PC-3 (cell line): ENCODE results near the gene PTH1R. TPM values are rescaled to one million over a fixed set of nuclear protein-coding genes. Genes with fewer than 3 reads are reported as not detected.
"Not testable (repeated sequence)": the region's sequence is repeated elsewhere in the genome, so short reads cannot be mapped to it uniquely, and the experiment has no call there.

ENCODE experiments used
- ATAC-seq: fragments of 200-7000 bp; cut with Tn5 transposase; 2 replicates; pipeline ENCODE4 v1.9.1; 2020; ENCODE audit warnings: mild to moderate bottlenecking, moderate library complexity
- BruUV-seq: library from RNA; stranded (reverse); fragments of 400-500 nt; replicated peaks from 2 replicates; lab custom pipeline; 2021; lab: Mats Ljungman, UMichigan
- CTCF ChIA-PET: fragments of 300-600 bp; sonication (Branson Sonifier 250); formaldehyde crosslinking; loops from one replicate; lab custom pipeline; 2022; ENCODE audit warnings: antibody characterized with exemption; lab: Charles Lee
- POLR2A ChIA-PET: fragments of 300-600 bp; sonication (Branson Sonifier 250); formaldehyde crosslinking; loops from one replicate; lab custom pipeline; 2022; ENCODE audit warnings: antibody characterized with exemption; ENCODE audit not compliant: unreplicated experiment; lab: Charles Lee
- DNase-seq: peaks from one replicate; pipeline ENCODE4 v3.0.0-alpha.2; 2015
- H2AFZ ChIP-seq: fragments of 300-600 bp; sonication (generic); 2 replicates; pipeline ENCODE4 v1.6.0; 2016; ENCODE audit warnings: antibody characterized with exemption, low read length
- H3F3A ChIP-seq: fragments of 300-600 bp; sonication (generic); one replicate; pipeline ENCODE4 v1.6.0; 2017; ENCODE audit warnings: antibody characterized with exemption, low read length, control low read depth, mild to moderate bottlenecking; ENCODE audit not compliant: unreplicated experiment
- H3K27ac ChIP-seq: fragments of 300-600 bp; sonication (generic); 2 replicates; pipeline ENCODE4 v1.5.1; 2016; ENCODE audit warnings: mild to moderate bottlenecking, low read length
- H3K27me3 ChIP-seq: fragments of 300-600 bp; sonication (generic); 2 replicates; pipeline ENCODE4 v1.6.1; 2016; ENCODE audit warnings: low read length, mixed read lengths
- H3K36me3 ChIP-seq: fragments of 300-600 bp; sonication (generic); 2 replicates; pipeline ENCODE4 v1.6.1; 2016; ENCODE audit warnings: low read depth, mixed run types, low read length, mixed read lengths
- H3K4me1 ChIP-seq: fragments of 300-600 bp; sonication (generic); 2 replicates; pipeline ENCODE4 v1.5.1; 2016; ENCODE audit warnings: low read length; ENCODE audit not compliant: insufficient read depth
- H3K4me2 ChIP-seq: fragments of 300-600 bp; sonication (generic); 2 replicates; pipeline ENCODE4 v1.6.0; 2016; ENCODE audit warnings: low read length
- H3K4me3 ChIP-seq: fragments of 300-600 bp; sonication (generic); 2 replicates; pipeline ENCODE4 v1.5.1; 2016; ENCODE audit warnings: mild to moderate bottlenecking, low read length, mixed read lengths
- H3K79me2 ChIP-seq: fragments of 300-600 bp; sonication (generic); 2 replicates; pipeline ENCODE4 v1.6.1; 2017; ENCODE audit warnings: low read length, mixed read lengths
- H3K9ac ChIP-seq: fragments of 300-600 bp; sonication (generic); 2 replicates; pipeline ENCODE4 v1.6.0; 2016; ENCODE audit warnings: mild to moderate bottlenecking, low read length
- H3K9me2 ChIP-seq: fragments of 300-600 bp; sonication (generic); replicated peaks from 2 replicates; pipeline ENCODE4 v1.6.1; 2016; ENCODE audit warnings: mixed run types, low read length, mixed read lengths
- H3K9me3 ChIP-seq: fragments of 300-600 bp; sonication (generic); 2 replicates; pipeline ENCODE4 v1.6.1; 2016; ENCODE audit warnings: low read length, mixed read lengths
- H4K20me1 ChIP-seq: fragments of 300-600 bp; sonication (generic); 2 replicates; pipeline ENCODE4 v1.6.1; 2016; ENCODE audit warnings: low read length, mixed read lengths
- CTCF ChIP-seq: fragments of 300-600 bp; sonication (generic); conservative IDR thresholded peaks from 2 replicates; pipeline ENCODE4 v1.5.1; 2017; ENCODE audit warnings: antibody characterized with exemption, low read depth, mild to moderate bottlenecking, low read length
- EZH2 ChIP-seq: fragments of 300-600 bp; sonication (generic); IDR thresholded peaks from one replicate; pipeline ENCODE4 v1.6.1; 2017; ENCODE audit warnings: antibody characterized with exemption, mild to moderate bottlenecking, low read length; ENCODE audit not compliant: unreplicated experiment
- EZH2phosphoT487 ChIP-seq: fragments of 300-600 bp; sonication (generic); IDR thresholded peaks from 2 replicates; pipeline ENCODE4 v1.6.1; 2018; ENCODE audit warnings: mild to moderate bottlenecking, antibody characterized with exemption, low read length, borderline replicate concordance
- intact Hi-C: fragments of 100-400 bp; cut with micrococcal nuclease; formaldehyde crosslinking; loops from 2 replicates; pipeline ENCODE4 v1.9.0; 2023
- total RNA-seq: library from RNA; depleted of rRNA; stranded (reverse); fragments of >200 nt; gene quantifications from 2 replicates; pipeline ENCODE4 v1.2.3, GENCODE V29; 2014

Gene PTH1R
- total RNA-seq, 1 experiment from 2014 or later = not detected

- POLR2A ChIA-PET = interaction anchor here (0.6 kb wide), 1 partner anchor 503 kb away, joined by 6 read pairs; the partner anchor contains the start of genes CCR5AS and CCRL2
- no peaks in the 10 kb centered on the region for H3F3A ChIP-seq
- DNase-seq (no peak), ATAC-seq (peak; percentile 20)
- no peak overlapping the region for H3K4me3 ChIP-seq
- H3K27ac ChIP-seq = no peak overlapping the region
- intact Hi-C loops = no loop called here
- no peaks in the 10 kb centered on the region for H3K9me2 ChIP-seq
- H3K9me3 ChIP-seq = no peaks in the 10 kb centered on the region
- CTCF ChIA-PET = interaction anchor here (0.6 to 1.6 kb wide), 9 partner anchors 15 to 246 kb away, joined by 3 to 11 read pairs (median 4); partner anchors contain the start of gene NBEAL2
- H3K4me2 ChIP-seq = no peak overlapping the region
- peak overlapping the region; percentile 39; the same call in 1 of the 2 replicates for H2AFZ ChIP-seq
- no peak overlapping the region for H3K9ac ChIP-seq
- H3K4me1 ChIP-seq = peaks cover 5% of the 10 kb centered on the region; the same call in 1 of the 2 replicates
- no peaks in the 10 kb centered on the region for H4K20me1 ChIP-seq
- no peaks in the 10 kb centered on the region for H3K36me3 ChIP-seq
- H3K79me2 ChIP-seq = no peaks in the 10 kb centered on the region
- TF ChIP-seq EZH2phosphoT487 = no peak
- no peak for TF ChIP-seq CTCF
- no peak for TF ChIP-seq EZH2
- H3K27me3 ChIP-seq = no peaks in the 10 kb centered on the region
- BruUV-seq = no TSS peak
Observed at GRCh38 chr3:46910166-46910760, 32.7 kb downstream of the PTH1R start.

- intact Hi-C loops, POLR2A ChIA-PET, H2AFZ ChIP-seq, H3K9me2 ChIP-seq, H3K27me3 ChIP-seq, CTCF ChIA-PET, H3K9me3 ChIP-seq, H3K27ac ChIP-seq, H3K36me3 ChIP-seq, DNase-seq, H3K4me1 ChIP-seq, ATAC-seq, H3K4me3 ChIP-seq, H3K79me2 ChIP-seq, H3K4me2 ChIP-seq, H3K9ac ChIP-seq, BruUV-seq, H4K20me1 ChIP-seq, H3F3A ChIP-seq: not testable (repeated sequence)
Observed at GRCh38 chr3:46910914-46911313, 33.4 kb downstream of the PTH1R start.

GRCh38 chr3:46912986-46913385 lies 35.5 kb downstream of the PTH1R start:
- Histone ChIP-seq H3K4me2 (no peak overlapping the region), H4K20me1 (no peaks in the 10 kb centered on the region), H3K27ac (no peak overlapping the region), H3K36me3 (peaks cover 16% of the 10 kb centered on the region), H3K4me1 (peaks cover 5% of the 10 kb centered on the region; the same call in 1 of the 2 replicates), H3K4me3 (no peak overlapping the region), H3K9me2 (no peaks in the 10 kb centered on the region), H3K9me3 (no peaks in the 10 kb centered on the region), H2AFZ (no peak overlapping the region), H3F3A (no peaks in the 10 kb centered on the region), H3K27me3 (no peaks in the 10 kb centered on the region), H3K79me2 (no peaks in the 10 kb centered on the region), H3K9ac (no peak overlapping the region)
- BruUV-seq = no TSS peak
- no peak for DNase-seq
- no peak for TF ChIP-seq CTCF
- TF ChIP-seq EZH2phosphoT487 = no peak
- TF ChIP-seq EZH2 = no peak
- ChIA-PET POLR2A (no interaction called here), CTCF (no interaction called here)
- no peak for ATAC-seq
- intact Hi-C loops = no loop called here
